ENCODE results near the gene CDKN3.
"Not testable (repeated sequence)": the region's sequence is repeated elsewhere in the genome, so short reads cannot be mapped to it uniquely, and the experiment has no call there.

The CDKN3 gene

GRCh38 chr14:54428527-54428926 lies 31.7 kb downstream of the CDKN3 start:
- Histone ChIP-seq H4K91ac (ENCODE audit: low read depth, low read length) (no peak overlapping the region), H3K9ac (ENCODE audit: low read length) (no peak overlapping the region), H3K79me2 (ENCODE audit: control insufficient read depth, insufficient read depth, low read length, poor library complexity) (no peaks in the 10 kb centered on the region), H2AFZ (ENCODE audit: insufficient read depth, low read length, poor library complexity) (no peak overlapping the region), H3K4me2 (ENCODE audit: low read length) (no peak overlapping the region), H2BK12ac (ENCODE audit: low read length) (no peak overlapping the region), H2BK120ac (ENCODE audit: insufficient read depth, low read length, poor library complexity) (no peak overlapping the region), H3K23ac (ENCODE audit: low read length) (no peak overlapping the region), H3K4me3 (ENCODE audit: low read depth, low read length) (no peak overlapping the region), H2AK5ac (ENCODE audit: low read length) (no peak overlapping the region), H3K79me1 (ENCODE audit: low read length) (no peaks in the 10 kb centered on the region), H3K27me3 (ENCODE audit: insufficient read depth, low read length) (no peaks in the 10 kb centered on the region), H3K4me1 (ENCODE audit: control insufficient read depth in 1 of 2, insufficient read depth in 2 of 2, low read length in 2 of 2) (no peaks in the 10 kb centered on the region), H3K18ac (ENCODE audit: low read length) (no peak overlapping the region), H3K36me3 (ENCODE audit: control insufficient read depth in 1 of 2, insufficient read depth in 2 of 2, low read length in 2 of 2) (peaks cover 10 to 13% of the 10 kb centered on the region in 2 experiments), H3K27ac (ENCODE audit: low read depth, low read length) (no peak overlapping the region), H3K14ac (ENCODE audit: low read length) (no peak overlapping the region), H4K8ac (ENCODE audit: low read depth, low read length) (no peak overlapping the region), H2BK5ac (ENCODE audit: low read depth, low read length, poor library complexity) (no peak overlapping the region), H3K9me3 (ENCODE audit: insufficient read depth, low read depth, low read length) (no peaks in the 10 kb centered on the region), H4K12ac (ENCODE audit: low read depth, low read length) (no peak overlapping the region), H3K4ac (ENCODE audit: low read depth, low read length) (no peak overlapping the region)
- 100% methylated on average over 2 of the region's 2 CpGs for WGBS (ENCODE audit: extremely low coverage, insufficient coverage, insufficient read length)
- DNase-seq = no peak

- H3K79me2 ChIP-seq (ENCODE audit: control insufficient read depth, insufficient read depth, low read length, poor library complexity) = peaks cover 9% of the 10 kb centered on the region
- H2AFZ ChIP-seq (ENCODE audit: insufficient read depth, low read length, poor library complexity) = no peak overlapping the region
- WGBS (ENCODE audit: extremely low coverage, insufficient coverage, insufficient read length) = no CpG with 5 or more reads among the region's 4 CpGs
Measured at GRCh38 chr14:54435500-54435981, 38.7 kb downstream of the CDKN3 start.

GRCh38 chr14:54437954-54438353 lies 41.1 kb downstream of the CDKN3 start:
- not testable (repeated sequence) for H3K4ac ChIP-seq (ENCODE audit: low read depth, low read length); H3K9me3 ChIP-seq (ENCODE audit: insufficient read depth, low read depth, low read length); H3K18ac ChIP-seq (ENCODE audit: low read length); H3K27ac ChIP-seq (ENCODE audit: low read depth, low read length); H3K14ac ChIP-seq (ENCODE audit: low read length); H3K4me3 ChIP-seq (ENCODE audit: low read depth, low read length); H2AK5ac ChIP-seq (ENCODE audit: low read length); H3K36me3 ChIP-seq (ENCODE audit: control insufficient read depth in 1 of 2, insufficient read depth in 2 of 2, low read length in 2 of 2); H3K4me1 ChIP-seq (ENCODE audit: control insufficient read depth in 1 of 2, insufficient read depth in 2 of 2, low read length in 2 of 2); H3K79me1 ChIP-seq (ENCODE audit: low read length); H3K23ac ChIP-seq (ENCODE audit: low read length); H2BK120ac ChIP-seq (ENCODE audit: insufficient read depth, low read length, poor library complexity); H4K8ac ChIP-seq (ENCODE audit: low read depth, low read length); H2AFZ ChIP-seq (ENCODE audit: insufficient read depth, low read length, poor library complexity); H4K12ac ChIP-seq (ENCODE audit: low read depth, low read length); H3K27me3 ChIP-seq (ENCODE audit: insufficient read depth, low read length); H2BK5ac ChIP-seq (ENCODE audit: low read depth, low read length, poor library complexity); H2BK12ac ChIP-seq (ENCODE audit: low read length); H3K4me2 ChIP-seq (ENCODE audit: low read length); H3K9ac ChIP-seq (ENCODE audit: low read length); H4K91ac ChIP-seq (ENCODE audit: low read depth, low read length); DNase-seq
- WGBS (ENCODE audit: extremely low coverage, insufficient coverage, insufficient read length) = no CpG with 5 or more reads among the region's 4 CpGs
- H3K79me2 ChIP-seq (ENCODE audit: control insufficient read depth, insufficient read depth, low read length, poor library complexity) = peaks cover 11% of the 10 kb centered on the region

More at GRCh38 chr14:54435500-54435981, 38.7 kb downstream of the CDKN3 start:
- no peak overlapping the region for H3K23ac ChIP-seq (ENCODE audit: low read length)
- peaks cover 3 to 4% of the 10 kb centered on the region in 2 experiments for H3K36me3 ChIP-seq (ENCODE audit: control insufficient read depth in 1 of 2, insufficient read depth in 2 of 2, low read length in 2 of 2)
- no peaks in the 10 kb centered on the region for H3K9me3 ChIP-seq (ENCODE audit: insufficient read depth, low read depth, low read length)
- no peak overlapping the region for H2BK120ac ChIP-seq (ENCODE audit: insufficient read depth, low read length, poor library complexity)
- no peaks in the 10 kb centered on the region for H3K27me3 ChIP-seq (ENCODE audit: insufficient read depth, low read length)
- no peak overlapping the region for H3K9ac ChIP-seq (ENCODE audit: low read length)
- no peak overlapping the region for H2AK5ac ChIP-seq (ENCODE audit: low read length)
- H4K8ac ChIP-seq (ENCODE audit: low read depth, low read length) = no peak overlapping the region
- no peak overlapping the region for H4K12ac ChIP-seq (ENCODE audit: low read depth, low read length)
- H2BK12ac ChIP-seq (ENCODE audit: low read length) = no peak overlapping the region
- H3K4me1 ChIP-seq (ENCODE audit: control insufficient read depth in 1 of 2, insufficient read depth in 2 of 2, low read length in 2 of 2) = peaks cover 0 to 3% of the 10 kb centered on the region in 2 experiments
- H3K4me3 ChIP-seq (ENCODE audit: low read depth, low read length) = no peak overlapping the region
- H3K18ac ChIP-seq (ENCODE audit: low read length) = no peak overlapping the region
- H2BK5ac ChIP-seq (ENCODE audit: low read depth, low read length, poor library complexity) = no peak overlapping the region
- H3K4me2 ChIP-seq (ENCODE audit: low read length) = no peak overlapping the region
- H4K91ac ChIP-seq (ENCODE audit: low read depth, low read length) = no peak overlapping the region
- no peak overlapping the region for H3K14ac ChIP-seq (ENCODE audit: low read length)
- H3K79me1 ChIP-seq (ENCODE audit: low read length) = no peaks in the 10 kb centered on the region
- H3K27ac ChIP-seq (ENCODE audit: low read depth, low read length) = no peak overlapping the region
- DNase-seq = peak in 1 of 2 donors; percentile 71
- no peak overlapping the region for H3K4ac ChIP-seq (ENCODE audit: low read depth, low read length)

GRCh38 chr14:54438703-54439102 lies 41.9 kb downstream of the CDKN3 start:
- no peak overlapping the region for H3K4me2 ChIP-seq (ENCODE audit: low read length)
- no peak overlapping the region for H4K91ac ChIP-seq (ENCODE audit: low read depth, low read length)
- no peaks in the 10 kb centered on the region for H3K27me3 ChIP-seq (ENCODE audit: insufficient read depth, low read length)
- H2AK5ac ChIP-seq (ENCODE audit: low read length) = no peak overlapping the region
- no peak for DNase-seq
- peaks cover 6% of the 10 kb centered on the region for H3K79me1 ChIP-seq (ENCODE audit: low read length)
- H2BK12ac ChIP-seq (ENCODE audit: low read length) = peak overlapping the region; percentile 49
- H3K23ac ChIP-seq (ENCODE audit: low read length) = no peak overlapping the region
- WGBS (ENCODE audit: extremely low coverage, insufficient coverage, insufficient read length) = no CpG with 5 or more reads among the region's 4 CpGs
- no peak overlapping the region for H3K27ac ChIP-seq (ENCODE audit: low read depth, low read length)
- H4K12ac ChIP-seq (ENCODE audit: low read depth, low read length) = no peak overlapping the region
- H3K79me2 ChIP-seq (ENCODE audit: control insufficient read depth, insufficient read depth, low read length, poor library complexity) = peaks cover 11% of the 10 kb centered on the region
- no peak overlapping the region for H3K14ac ChIP-seq (ENCODE audit: low read length)
- peak overlapping the region; percentile 65 for H3K18ac ChIP-seq (ENCODE audit: low read length)
- H4K8ac ChIP-seq (ENCODE audit: low read depth, low read length) = peak overlapping the region; percentile 60
- no peaks in the 10 kb centered on the region for H3K36me3 ChIP-seq (ENCODE audit: control insufficient read depth in 1 of 2, insufficient read depth in 2 of 2, low read length in 2 of 2)
- H3K9me3 ChIP-seq (ENCODE audit: insufficient read depth, low read depth, low read length) = no peaks in the 10 kb centered on the region
- no peak overlapping the region for H2BK5ac ChIP-seq (ENCODE audit: low read depth, low read length, poor library complexity)
- H3K9ac ChIP-seq (ENCODE audit: low read length) = no peak overlapping the region
- peak overlapping the region; percentile 95 for H3K4ac ChIP-seq (ENCODE audit: low read depth, low read length)
- no peak overlapping the region for H2AFZ ChIP-seq (ENCODE audit: insufficient read depth, low read length, poor library complexity)
- H3K4me3 ChIP-seq (ENCODE audit: low read depth, low read length) = no peak overlapping the region
- peaks cover 2 to 3% of the 10 kb centered on the region in 2 experiments for H3K4me1 ChIP-seq (ENCODE audit: control insufficient read depth in 1 of 2, insufficient read depth in 2 of 2, low read length in 2 of 2)
- H2BK120ac ChIP-seq (ENCODE audit: insufficient read depth, low read length, poor library complexity) = no peak overlapping the region

Data from trophoblast cell (in vitro differentiated cells and primary cell).